SK-N-SH treated with all-trans-retinoic acid at 6 μM for 48 hours (cell line): ENCODE results near the gene PAM16.

Source experiments
- ATAC-seq: fragments of 200-7000 bp; cut with Tn5 transposase; 3 replicates; pipeline ENCODE4 v1.9.1; 2020; ENCODE audit warnings: mild to moderate bottlenecking, moderate library complexity
- ARNTL ChIP-seq: fragments of 450-650 bp; formaldehyde crosslinking; IDR thresholded peaks from 2 replicates; pipeline ENCODE4 v1.5.0; 2020; ENCODE audit warnings: low read depth, mild to moderate bottlenecking, moderate library complexity, borderline replicate concordance
- CSDC2 ChIP-seq: fragments of 250-450 bp; sonication (Bioruptor Pico); IDR thresholded peaks from 2 replicates; pipeline ENCODE4 v1.5.0; 2020; ENCODE audit warnings: mild to moderate bottlenecking, moderate library complexity
- CSRNP3 ChIP-seq: fragments of 250-450 bp; sonication (Bioruptor Pico); IDR thresholded peaks from 2 replicates; pipeline ENCODE4 v1.5.1; 2021; ENCODE audit warnings: mild to moderate bottlenecking, moderate library complexity
- ESRRG ChIP-seq: fragments of 250-450 bp; sonication (Bioruptor Pico); IDR thresholded peaks from 2 replicates; pipeline ENCODE4 v1.6.1; 2021; ENCODE audit warnings: mild to moderate bottlenecking
- ISL1 ChIP-seq: fragments of 250-450 bp; sonication (Bioruptor Pico); IDR thresholded peaks from 2 replicates; pipeline ENCODE4 v2.1.2; 2022; ENCODE audit warnings: mild to moderate bottlenecking, moderate library complexity
- PPARA ChIP-seq: fragments of 250-450 bp; sonication (Bioruptor Pico); IDR thresholded peaks from 2 replicates; pipeline ENCODE4 v1.5.0; 2020; ENCODE audit warnings: mild to moderate bottlenecking, borderline replicate concordance
- RARB ChIP-seq: fragments of 250-450 bp; sonication (Bioruptor Pico); IDR thresholded peaks from 2 replicates; pipeline ENCODE4 v1.8.0; 2021; ENCODE audit warnings: mild to moderate bottlenecking, moderate library complexity
- TCF4 ChIP-seq: fragments of 250-450 bp; sonication (Bioruptor Pico); IDR thresholded peaks from 2 replicates; pipeline ENCODE4 v1.8.0; 2021; ENCODE audit warnings: mild to moderate bottlenecking, moderate library complexity, borderline replicate concordance
- TOX ChIP-seq: fragments of 250-450 bp; sonication (Bioruptor Pico); IDR thresholded peaks from 2 replicates; pipeline ENCODE4 v1.8.0; 2021; ENCODE audit warnings: mild to moderate bottlenecking, moderate library complexity, borderline replicate concordance
- ZC3H10 ChIP-seq: fragments of 250-450 bp; sonication (Bioruptor Pico); IDR thresholded peaks from 2 replicates; pipeline ENCODE4 v1.5.1; 2021; ENCODE audit warnings: mild to moderate bottlenecking, moderate library complexity
- ZFP3 ChIP-seq: fragments of 250-450 bp; sonication (Bioruptor Pico); IDR thresholded peaks from 2 replicates; pipeline ENCODE4 v1.5.0; 2020; ENCODE audit warnings: mild to moderate bottlenecking, moderate library complexity
- ZFP30 ChIP-seq: fragments of 450-650 bp; formaldehyde crosslinking; IDR thresholded peaks from 2 replicates; pipeline ENCODE4 v1.5.0; 2022; ENCODE audit warnings: mild to moderate bottlenecking, moderate library complexity
- ZNF565 ChIP-seq: fragments of 450-650 bp; formaldehyde crosslinking; conservative IDR thresholded peaks from 2 replicates; pipeline ENCODE4 v1.5.0; 2020; ENCODE audit warnings: low read depth, mild to moderate bottlenecking, moderate library complexity
- ZNF70 ChIP-seq: fragments of 450-650 bp; formaldehyde crosslinking; IDR thresholded peaks from 2 replicates; pipeline ENCODE4 v1.5.0; 2020; ENCODE audit warnings: mild to moderate bottlenecking, moderate library complexity
- ZNF8 ChIP-seq: fragments of 450-650 bp; formaldehyde crosslinking; IDR thresholded peaks from 2 replicates; pipeline ENCODE4 v1.5.0; 2020; ENCODE audit warnings: mild to moderate bottlenecking, moderate library complexity
- TF ChIP-seq, protein P1 (sequence below): fragments of 250-450 bp; sonication (Bioruptor Pico); IDR thresholded peaks from 2 replicates; pipeline ENCODE4 v1.8.0; 2021; ENCODE audit warnings: low read depth, mild to moderate bottlenecking, moderate library complexity, borderline replicate concordance
- TF ChIP-seq, protein P2 (sequence below): fragments of 250-450 bp; sonication (Bioruptor Pico); IDR thresholded peaks from 2 replicates; pipeline ENCODE4 v1.5.1; 2020; ENCODE audit warnings: low read depth, mild to moderate bottlenecking, moderate library complexity
- TF ChIP-seq, protein P3 (sequence below): fragments of 250-450 bp; sonication (Bioruptor Pico); IDR thresholded peaks from 2 replicates; pipeline ENCODE4 v1.8.0; 2020; ENCODE audit warnings: mild to moderate bottlenecking, moderate library complexity, borderline replicate concordance

The PAM16 gene

GRCh38 chr16:4297480-4297879 lies 53.6 kb downstream of the PAM16 start (continued):
- no peak for TF ChIP-seq ARNTL

DNA sequence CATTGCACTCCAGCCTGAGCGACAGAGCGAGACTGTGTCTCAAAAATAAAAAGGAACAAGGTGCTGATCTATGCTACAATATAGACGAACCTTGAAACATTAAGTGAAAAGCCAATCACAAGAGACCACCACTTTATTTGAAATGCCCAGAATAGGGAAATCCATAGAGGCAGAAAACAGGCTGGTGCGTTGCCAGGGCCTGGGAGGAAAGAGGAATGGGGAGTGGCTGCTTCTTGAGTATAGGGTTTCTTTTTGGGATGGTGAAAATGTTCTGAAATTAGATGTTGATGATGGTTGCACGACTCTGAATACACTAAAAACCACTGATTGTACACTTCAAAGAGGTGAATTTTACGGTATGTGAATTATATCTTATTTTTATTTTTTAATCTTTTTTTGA lies 55.5 kb downstream of the PAM16 start:
- no peak for ATAC-seq
- TF ChIP-seq TOX (CRISPR knock-in tag) (no peak), ZFP30 (CRISPR knock-in tag) (no peak), ZNF70 (CRISPR knock-in tag) (no peak), ZFP3 (CRISPR knock-in tag) (no peak), CSRNP3 (CRISPR knock-in tag) (no peak), ZNF8 (CRISPR knock-in tag) (no peak), ZNF565 (no peak)

DNA sequence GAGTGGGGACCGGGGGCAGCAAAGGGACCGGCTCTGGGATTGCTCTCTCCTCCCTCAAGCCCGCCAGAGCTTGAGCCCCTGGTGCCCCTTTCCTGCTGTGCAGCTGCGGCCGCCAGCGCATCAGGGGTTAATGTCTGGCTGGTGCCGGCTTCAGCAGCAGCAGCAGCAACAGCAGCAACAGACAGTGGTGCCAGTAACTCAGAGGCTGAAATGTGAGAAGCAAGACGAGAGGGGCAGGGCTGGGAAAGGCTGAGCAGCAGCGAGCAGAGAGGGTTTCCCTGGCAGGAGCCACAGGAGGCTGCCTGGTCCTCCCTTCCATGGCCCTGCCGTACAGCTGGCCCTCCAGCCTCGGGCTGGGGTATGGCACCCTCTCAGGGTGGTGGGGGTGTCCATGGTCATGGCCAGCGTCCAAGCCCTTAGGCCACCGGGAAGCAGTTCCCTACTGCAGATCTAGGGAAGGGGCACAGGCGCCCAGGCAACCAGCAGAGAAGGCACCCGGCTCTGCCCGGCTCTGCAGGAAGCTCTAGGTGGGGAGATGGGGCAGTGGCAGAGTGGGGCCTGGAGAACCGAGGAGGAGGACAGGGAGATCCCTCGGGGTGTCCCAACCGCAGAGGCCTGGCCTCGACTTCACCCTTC lies 57.2 kb downstream of the PAM16 start:
- TF ChIP-seq RARB (CRISPR knock-in tag), result no peak
- peak; percentile 60; the same call in 1 of the 2 replicates for TF ChIP-seq TCF4
- TF ChIP-seq ISL1, result no peak
- peak; percentile 97 for ATAC-seq

DNA sequence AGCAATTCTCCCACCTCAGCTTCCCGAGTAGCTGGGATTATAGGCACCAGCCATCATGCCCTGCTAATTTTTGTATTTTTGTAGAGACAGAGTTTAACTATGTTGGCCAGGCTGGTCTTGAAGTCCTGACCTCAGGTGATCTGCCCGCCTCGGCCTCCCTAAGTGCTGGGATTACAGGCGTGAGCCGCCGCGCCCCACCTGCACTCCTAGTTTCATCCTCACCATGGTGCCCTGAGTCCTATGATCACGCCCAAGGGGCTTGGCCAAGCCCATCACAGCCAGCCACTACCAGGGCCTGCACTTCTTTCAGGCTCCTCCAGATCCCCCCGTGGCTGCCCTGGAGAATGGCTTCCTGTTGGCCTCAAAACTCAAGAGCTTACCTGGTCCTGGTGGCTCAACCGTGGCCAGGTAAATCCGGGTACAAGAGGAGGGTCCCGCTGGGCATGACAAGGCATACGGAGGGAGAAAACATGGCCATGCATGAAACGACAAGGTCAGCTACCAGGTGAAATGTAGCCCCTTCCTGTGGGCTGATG lies 57.9 kb downstream of the PAM16 start:
- TF ChIP-seq ISL1 (no peak), CSDC2 (no peak), ZNF70 (CRISPR knock-in tag) (no peak), ARNTL (no peak), PPARA (CRISPR knock-in tag) (no peak), ESRRG (CRISPR knock-in tag) (no peak), ZFP30 (CRISPR knock-in tag) (no peak), TOX (CRISPR knock-in tag) (no peak), TCF4 (no peak), ZC3H10 (CRISPR knock-in tag) (no peak), RARB (CRISPR knock-in tag) (no peak)
- TF ChIP-seq, protein P1, sequence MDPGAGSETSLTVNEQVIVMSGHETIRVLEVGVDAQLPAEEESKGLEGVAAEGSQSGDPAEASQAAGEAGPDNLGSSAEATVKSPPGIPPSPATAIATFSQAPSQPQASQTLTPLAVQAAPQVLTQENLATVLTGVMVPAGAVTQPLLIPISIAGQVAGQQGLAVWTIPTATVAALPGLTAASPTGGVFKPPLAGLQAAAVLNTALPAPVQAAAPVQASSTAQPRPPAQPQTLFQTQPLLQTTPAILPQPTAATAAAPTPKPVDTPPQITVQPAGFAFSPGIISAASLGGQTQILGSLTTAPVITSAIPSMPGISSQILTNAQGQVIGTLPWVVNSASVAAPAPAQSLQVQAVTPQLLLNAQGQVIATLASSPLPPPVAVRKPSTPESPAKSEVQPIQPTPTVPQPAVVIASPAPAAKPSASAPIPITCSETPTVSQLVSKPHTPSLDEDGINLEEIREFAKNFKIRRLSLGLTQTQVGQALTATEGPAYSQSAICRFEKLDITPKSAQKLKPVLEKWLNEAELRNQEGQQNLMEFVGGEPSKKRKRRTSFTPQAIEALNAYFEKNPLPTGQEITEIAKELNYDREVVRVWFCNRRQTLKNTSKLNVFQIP (CRISPR knock-in tag), result no peak
- TF ChIP-seq, protein P2, sequence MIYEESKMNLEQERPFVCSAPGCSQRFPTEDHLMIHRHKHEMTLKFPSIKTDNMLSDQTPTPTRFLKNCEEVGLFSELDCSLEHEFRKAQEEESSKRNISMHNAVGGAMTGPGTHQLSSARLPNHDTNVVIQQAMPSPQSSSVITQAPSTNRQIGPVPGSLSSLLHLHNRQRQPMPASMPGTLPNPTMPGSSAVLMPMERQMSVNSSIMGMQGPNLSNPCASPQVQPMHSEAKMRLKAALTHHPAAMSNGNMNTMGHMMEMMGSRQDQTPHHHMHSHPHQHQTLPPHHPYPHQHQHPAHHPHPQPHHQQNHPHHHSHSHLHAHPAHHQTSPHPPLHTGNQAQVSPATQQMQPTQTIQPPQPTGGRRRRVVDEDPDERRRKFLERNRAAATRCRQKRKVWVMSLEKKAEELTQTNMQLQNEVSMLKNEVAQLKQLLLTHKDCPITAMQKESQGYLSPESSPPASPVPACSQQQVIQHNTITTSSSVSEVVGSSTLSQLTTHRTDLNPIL (CRISPR knock-in tag), result no peak
- TF ChIP-seq, protein P3, sequence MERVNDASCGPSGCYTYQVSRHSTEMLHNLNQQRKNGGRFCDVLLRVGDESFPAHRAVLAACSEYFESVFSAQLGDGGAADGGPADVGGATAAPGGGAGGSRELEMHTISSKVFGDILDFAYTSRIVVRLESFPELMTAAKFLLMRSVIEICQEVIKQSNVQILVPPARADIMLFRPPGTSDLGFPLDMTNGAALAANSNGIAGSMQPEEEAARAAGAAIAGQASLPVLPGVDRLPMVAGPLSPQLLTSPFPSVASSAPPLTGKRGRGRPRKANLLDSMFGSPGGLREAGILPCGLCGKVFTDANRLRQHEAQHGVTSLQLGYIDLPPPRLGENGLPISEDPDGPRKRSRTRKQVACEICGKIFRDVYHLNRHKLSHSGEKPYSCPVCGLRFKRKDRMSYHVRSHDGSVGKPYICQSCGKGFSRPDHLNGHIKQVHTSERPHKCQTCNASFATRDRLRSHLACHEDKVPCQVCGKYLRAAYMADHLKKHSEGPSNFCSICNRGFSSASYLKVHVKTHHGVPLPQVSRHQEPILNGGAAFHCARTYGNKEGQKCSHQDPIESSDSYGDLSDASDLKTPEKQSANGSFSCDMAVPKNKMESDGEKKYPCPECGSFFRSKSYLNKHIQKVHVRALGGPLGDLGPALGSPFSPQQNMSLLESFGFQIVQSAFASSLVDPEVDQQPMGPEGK, result no peak
- ATAC-seq, result no peak

GRCh38 chr16:4291699-4292098 lies 59.4 kb downstream of the PAM16 start:
- no peak for ATAC-seq
- TF ChIP-seq ZNF8 (CRISPR knock-in tag) (no peak), ISL1 (no peak), TCF4 (no peak), CSRNP3 (CRISPR knock-in tag) (no peak)
- TF ChIP-seq, protein P2 (CRISPR knock-in tag), result no peak
